IPS-15b (cell line): ENCODE data around the gene ZCCHC24.

Source experiments
- H3K27me3 ChIP-seq: one replicate; pipeline ENCODE4 v1.6.1; 2013; ENCODE audit warnings: low read length; ENCODE audit not compliant: control insufficient read depth, insufficient read depth
- H3K36me3 ChIP-seq: one replicate; pipeline ENCODE4 v1.6.1; 2013; ENCODE audit warnings: low read length; ENCODE audit not compliant: control insufficient read depth, insufficient read depth
- H3K4me1 ChIP-seq: one replicate; pipeline ENCODE4 v1.6.1; 2013; ENCODE audit warnings: mild to moderate bottlenecking, low read length; ENCODE audit not compliant: control insufficient read depth, insufficient read depth
- H3K4me3 ChIP-seq: one replicate; pipeline ENCODE4 v1.5.1; 2013; ENCODE audit warnings: low read depth, low read length
- H3K9ac ChIP-seq: one replicate; pipeline ENCODE4 v1.6.1; 2013; ENCODE audit warnings: low read depth, mild to moderate bottlenecking, low read length
- H3K9me3 ChIP-seq: one replicate; pipeline ENCODE4 v1.6.1; 2013; ENCODE audit warnings: mild to moderate bottlenecking, low read length; ENCODE audit not compliant: control insufficient read depth, insufficient read depth

The ZCCHC24 gene

GRCh38 chr10:79411546-79412495 is 33.6 kb downstream of the ZCCHC24 start:
- Histone ChIP-seq H3K4me3 (no peak overlapping the region), H3K9ac (no peak overlapping the region), H3K36me3 (no peaks in the 10 kb centered on the region), H3K9me3 (no peaks in the 10 kb centered on the region), H3K27me3 (no peaks in the 10 kb centered on the region), H3K4me1 (no peaks in the 10 kb centered on the region)

DNA sequence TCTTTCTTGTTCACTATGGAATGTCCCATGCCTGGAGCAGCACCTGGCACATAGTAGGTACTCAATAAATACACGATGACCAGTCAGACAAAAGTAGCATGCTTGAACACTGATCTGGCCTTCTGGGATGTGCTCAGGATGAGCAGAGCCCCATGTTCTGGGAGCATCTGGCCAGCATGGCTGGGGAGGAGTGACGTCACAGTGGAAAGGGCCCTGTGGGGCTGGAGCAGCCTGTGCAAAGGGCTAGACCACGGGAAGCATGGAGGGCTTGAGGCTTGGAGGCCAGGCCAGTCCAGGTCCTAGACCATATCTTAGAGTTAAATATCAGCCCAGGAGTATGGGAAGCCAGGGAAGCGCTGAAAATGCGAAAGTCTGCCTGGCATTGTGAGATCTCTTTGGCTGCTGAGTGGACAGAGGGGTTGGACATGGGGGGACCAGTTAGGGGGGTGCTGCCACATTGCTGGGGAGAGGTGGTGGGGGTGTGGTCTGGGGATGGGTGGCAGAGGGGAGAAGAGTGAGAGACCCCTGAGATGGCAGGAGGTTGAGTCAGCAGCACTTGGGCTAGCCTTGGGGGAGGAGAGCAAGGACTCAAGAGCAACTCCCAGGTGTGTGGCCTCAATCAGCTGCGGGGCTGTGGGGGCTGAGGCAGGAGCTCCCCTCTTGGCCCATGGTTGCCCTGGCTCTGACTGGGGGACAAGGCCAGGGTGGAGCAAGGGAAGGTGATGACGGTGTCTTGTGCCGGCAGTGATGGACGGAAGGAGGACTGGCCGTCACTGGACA is 34.9 kb downstream of the ZCCHC24 start:
- no peaks in the 10 kb centered on the region for H3K36me3 ChIP-seq
- no peaks in the 10 kb centered on the region for H3K27me3 ChIP-seq
- H3K4me1 ChIP-seq, result no peaks in the 10 kb centered on the region
- H3K9me3 ChIP-seq, result no peaks in the 10 kb centered on the region
- no peak overlapping the region for H3K9ac ChIP-seq
- H3K4me3 ChIP-seq, result no peak overlapping the region

GRCh38 chr10:79409726-79410085 is 35.7 kb downstream of the ZCCHC24 start:
- no peaks in the 10 kb centered on the region for H3K9me3 ChIP-seq
- H3K27me3 ChIP-seq, result no peaks in the 10 kb centered on the region
- no peaks in the 10 kb centered on the region for H3K36me3 ChIP-seq
- no peaks in the 10 kb centered on the region for H3K4me1 ChIP-seq
- no peak overlapping the region for H3K4me3 ChIP-seq
- H3K9ac ChIP-seq, result no peak overlapping the region

- Histone ChIP-seq H3K36me3 (no peaks in the 10 kb centered on the region), H3K4me1 (no peaks in the 10 kb centered on the region), H3K9me3 (no peaks in the 10 kb centered on the region), H3K9ac (no peak overlapping the region), H3K27me3 (no peaks in the 10 kb centered on the region), H3K4me3 (no peak overlapping the region)
Observed at GRCh38 chr10:79409038-79409725, 36.2 kb downstream of the ZCCHC24 start.

GRCh38 chr10:79407811-79408795 is 37.3 kb downstream of the ZCCHC24 start:
- Histone ChIP-seq H3K4me3 (no peak overlapping the region), H3K4me1 (peaks cover under 1% of the 10 kb centered on the region), H3K9ac (no peak overlapping the region)

DNA sequence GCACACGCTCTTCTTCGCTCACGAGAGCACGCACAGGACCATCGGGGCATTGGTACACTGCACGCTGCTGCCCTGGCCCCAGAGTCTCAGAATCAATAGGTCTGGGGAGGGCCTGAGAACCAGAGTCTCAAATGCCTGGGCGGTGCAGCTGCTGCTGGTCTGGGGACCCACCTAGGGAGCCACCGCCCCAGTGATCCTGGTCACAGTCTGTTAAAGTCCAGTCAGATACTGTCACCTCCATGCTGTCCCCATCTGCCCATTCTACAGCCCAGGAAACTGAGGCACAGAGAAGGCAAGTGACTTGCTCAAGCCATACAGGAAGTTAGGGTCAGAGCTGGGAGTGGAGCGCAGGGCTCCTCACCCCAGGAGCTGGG is 38.0 kb downstream of the ZCCHC24 start:
- no peaks in the 10 kb centered on the region for H3K36me3 ChIP-seq
- H3K27me3 ChIP-seq, result no peaks in the 10 kb centered on the region
- no peak overlapping the region for H3K9ac ChIP-seq
- H3K4me3 ChIP-seq, result no peak overlapping the region
- H3K4me1 ChIP-seq, result peaks cover 2% of the 10 kb centered on the region
- no peaks in the 10 kb centered on the region for H3K9me3 ChIP-seq

More at GRCh38 chr10:79407811-79408795, 37.3 kb downstream of the ZCCHC24 start:
- H3K36me3 ChIP-seq, result no peaks in the 10 kb centered on the region
- H3K9me3 ChIP-seq, result no peaks in the 10 kb centered on the region
- no peaks in the 10 kb centered on the region for H3K27me3 ChIP-seq

- Histone ChIP-seq H3K27me3 (no peaks in the 10 kb centered on the region), H3K9ac (no peak overlapping the region), H3K9me3 (no peaks in the 10 kb centered on the region), H3K4me3 (no peak overlapping the region), H3K4me1 (peaks cover 2% of the 10 kb centered on the region), H3K36me3 (no peaks in the 10 kb centered on the region)
Observed at GRCh38 chr10:79406683-79407422, 38.6 kb downstream of the ZCCHC24 start.

DNA sequence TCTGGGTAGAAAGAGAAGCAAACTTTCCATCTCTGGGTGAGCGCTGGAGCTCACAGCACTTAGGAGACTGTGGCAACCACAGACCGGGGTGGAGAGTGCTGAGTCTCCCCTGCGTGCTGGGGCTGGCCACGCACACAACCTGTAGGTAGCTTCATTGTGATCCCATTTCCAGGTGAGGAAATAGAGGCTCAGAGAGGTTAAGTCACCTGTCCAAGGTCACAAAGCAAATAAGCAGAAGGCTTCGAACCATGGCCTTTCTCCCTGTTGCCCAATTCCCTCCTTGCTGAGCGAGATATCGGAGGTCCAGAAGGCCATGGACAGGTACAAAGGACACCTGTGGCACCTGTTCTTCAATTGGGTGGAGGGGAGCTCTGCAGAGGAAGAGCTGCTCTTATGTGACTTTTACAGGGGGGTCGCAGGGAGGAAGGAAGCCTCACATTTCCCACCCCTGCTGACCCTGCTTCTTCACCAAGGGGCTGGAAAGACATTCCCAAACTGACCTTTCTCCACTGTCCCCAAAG is 39.4 kb downstream of the ZCCHC24 start:
- Histone ChIP-seq H3K9ac (no peak overlapping the region), H3K27me3 (no peaks in the 10 kb centered on the region), H3K36me3 (no peaks in the 10 kb centered on the region), H3K4me3 (no peak overlapping the region), H3K4me1 (peaks cover 2% of the 10 kb centered on the region), H3K9me3 (no peaks in the 10 kb centered on the region)

DNA sequence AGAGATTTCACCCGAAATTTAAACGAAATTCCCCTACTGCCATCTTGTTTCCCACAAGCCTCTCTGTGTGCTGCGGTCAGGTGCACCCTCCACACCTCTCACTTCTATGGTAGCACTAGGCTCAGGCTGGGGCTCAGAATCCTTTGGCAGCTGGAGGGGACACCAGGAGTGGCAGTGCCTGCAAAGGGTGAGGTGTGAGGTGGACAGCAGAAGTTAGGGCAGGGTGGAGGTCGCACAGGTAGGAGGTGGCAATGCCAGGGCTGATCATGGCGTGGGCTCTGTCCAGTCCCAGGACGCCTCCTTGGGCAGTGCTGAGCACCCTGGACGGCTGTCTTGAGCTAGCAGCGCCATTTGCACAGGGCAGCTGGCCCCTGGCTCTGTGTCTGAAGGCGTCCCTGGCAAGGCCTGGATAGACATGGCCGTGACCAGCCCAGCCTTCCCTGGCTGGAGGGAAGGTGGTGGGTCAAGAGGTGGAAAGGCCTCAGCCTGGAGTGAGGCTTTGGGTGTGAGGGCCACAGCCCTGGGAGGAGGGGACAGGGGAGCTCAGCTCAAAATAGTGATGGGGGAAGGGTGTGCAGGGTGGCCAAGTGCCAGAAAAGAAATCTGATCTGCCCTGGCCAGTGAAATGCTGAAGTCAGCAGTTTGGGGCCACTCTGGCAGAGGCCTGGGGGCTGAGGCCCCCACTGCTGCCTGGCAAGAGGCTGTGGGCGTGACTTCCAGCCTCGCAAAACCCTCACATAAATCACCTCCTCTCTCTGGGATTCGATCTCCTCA is 40.0 kb downstream of the ZCCHC24 start:
- Histone ChIP-seq H3K36me3 (no peaks in the 10 kb centered on the region), H3K9ac (no peak overlapping the region), H3K4me3 (no peak overlapping the region), H3K27me3 (no peaks in the 10 kb centered on the region), H3K9me3 (no peaks in the 10 kb centered on the region), H3K4me1 (peaks cover 2% of the 10 kb centered on the region)

DNA sequence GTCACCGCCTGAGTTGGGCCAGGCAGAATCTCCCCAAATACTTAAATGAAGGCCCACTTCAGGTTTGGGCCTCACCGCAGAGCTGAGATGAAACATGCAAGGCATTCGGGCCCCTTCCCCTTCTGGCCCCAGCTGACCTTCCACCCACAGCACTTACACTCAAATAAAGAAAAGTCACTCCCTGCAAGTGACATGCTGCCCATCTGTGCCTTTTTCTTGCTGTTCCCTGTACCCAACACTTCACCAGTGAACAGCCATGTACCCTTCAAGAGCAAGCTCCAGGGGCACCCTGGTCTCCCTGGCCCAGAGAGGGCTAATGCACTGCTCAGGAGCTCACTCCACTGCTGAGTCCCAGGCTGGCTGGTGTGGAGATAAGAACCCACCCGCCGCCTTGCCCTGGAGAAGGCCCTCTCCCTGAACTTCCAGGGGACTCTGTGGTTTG is 40.7 kb downstream of the ZCCHC24 start:
- Histone ChIP-seq H3K9me3 (no peaks in the 10 kb centered on the region), H3K9ac (no peak overlapping the region), H3K27me3 (no peaks in the 10 kb centered on the region), H3K4me1 (peaks cover 2% of the 10 kb centered on the region), H3K4me3 (no peak overlapping the region), H3K36me3 (no peaks in the 10 kb centered on the region)
